HG03520 (cell line): ENCODE data around the gene CEP170B.
"Not testable (repeated sequence)": the region's sequence is repeated elsewhere in the genome, so short reads cannot be mapped to it uniquely, and the experiment has no call there.

Experiments used
- ATAC-seq: cut with Tn5 transposase; IDR thresholded peaks from one replicate; pipeline ENCODE4 v1.9.1; 2021; ENCODE audit warnings: mild to moderate bottlenecking, moderate library complexity; ENCODE audit not compliant: unreplicated experiment

Gene CEP170B

DNA sequence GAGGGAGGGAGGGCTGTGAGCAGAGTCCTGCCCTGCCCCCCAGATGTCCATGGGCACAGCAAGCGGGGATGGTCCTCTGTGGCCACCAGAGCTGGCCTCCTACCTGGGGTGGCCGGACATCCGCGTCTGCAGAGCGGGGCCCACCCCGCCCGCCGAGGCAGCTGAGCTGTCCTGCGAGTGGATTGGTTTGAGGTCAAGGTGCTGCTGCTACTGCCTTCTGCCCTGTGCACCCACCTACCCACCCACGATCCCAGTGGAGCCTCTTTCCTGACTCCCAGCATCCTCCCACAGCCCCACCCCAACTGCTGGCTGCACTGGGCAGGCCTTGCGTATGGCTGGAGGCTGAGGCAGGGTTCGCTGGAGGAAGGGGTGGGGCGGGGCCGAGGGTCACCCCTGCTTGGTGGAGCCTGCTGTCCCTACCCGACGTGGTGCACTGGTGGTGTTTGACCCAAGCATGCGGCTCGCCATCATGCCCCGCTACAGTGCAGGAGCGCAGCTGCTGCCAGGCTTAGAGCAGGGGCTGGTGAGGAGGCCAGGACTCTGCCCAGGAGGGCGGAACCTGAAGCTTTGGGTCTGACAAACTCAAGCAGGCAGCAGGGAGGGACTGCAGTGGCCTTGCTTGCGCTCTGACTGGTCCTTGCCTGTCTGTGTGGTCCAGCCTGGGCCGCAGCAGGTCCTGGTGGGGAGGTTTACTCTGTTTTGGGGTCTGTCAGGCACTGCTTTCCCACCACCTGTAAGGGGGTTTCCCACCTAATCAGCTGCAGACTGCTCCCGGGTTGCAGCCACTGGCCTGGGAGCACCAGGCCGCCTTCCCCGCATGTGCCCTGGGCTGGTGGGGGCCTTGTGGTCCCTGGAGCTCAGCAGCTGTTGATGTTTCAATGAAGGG is 23.7 kb downstream of the CEP170B start:
- ATAC-seq, result no peak

DNA sequence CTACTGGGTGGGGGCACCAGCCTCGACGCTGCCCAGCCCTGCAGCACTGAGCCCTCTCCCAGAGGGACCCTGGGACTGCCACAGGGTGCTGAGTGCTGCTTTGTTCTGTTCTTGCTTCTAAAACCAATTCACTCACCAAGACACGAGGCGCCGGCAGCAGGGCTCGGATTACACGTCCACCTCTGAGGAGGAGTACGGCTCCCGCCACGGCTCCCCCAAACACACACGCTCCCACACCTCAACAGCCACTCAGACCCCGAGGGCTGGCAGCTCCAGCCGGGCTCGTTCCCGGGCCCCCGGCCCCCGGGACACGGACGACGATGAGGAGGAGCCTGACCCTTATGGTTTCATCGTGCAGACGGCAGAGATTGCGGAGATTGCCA is 24.3 kb downstream of the CEP170B start:
- ATAC-seq, result no peak

DNA sequence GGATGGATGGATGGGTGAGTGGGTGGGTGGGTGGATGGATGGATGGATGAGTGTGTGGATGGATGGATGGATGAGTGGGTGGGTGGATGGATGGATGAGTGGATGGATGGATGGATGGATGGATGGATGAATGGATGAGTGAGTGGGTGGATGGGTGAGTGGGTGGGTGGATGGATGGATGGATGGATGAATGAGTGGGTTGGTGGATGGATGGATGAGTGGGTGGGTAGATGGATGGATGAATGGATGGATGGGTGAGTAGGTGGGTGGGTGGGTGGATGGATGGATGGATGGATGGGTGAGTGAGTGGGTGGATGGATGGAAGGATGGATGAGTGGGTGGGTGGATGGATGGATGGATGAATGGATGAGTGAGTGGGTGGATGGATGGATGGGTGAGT is 25.2 kb downstream of the CEP170B start:
- ATAC-seq, result not testable (repeated sequence)

- no peak for ATAC-seq
These were observed 26.1 kb downstream of the CEP170B start for GRCh38 chr14:104891121-104891551.

GRCh38 chr14:104891664-104892530 is 26.8 kb downstream of the CEP170B start:
- no peak for ATAC-seq

DNA sequence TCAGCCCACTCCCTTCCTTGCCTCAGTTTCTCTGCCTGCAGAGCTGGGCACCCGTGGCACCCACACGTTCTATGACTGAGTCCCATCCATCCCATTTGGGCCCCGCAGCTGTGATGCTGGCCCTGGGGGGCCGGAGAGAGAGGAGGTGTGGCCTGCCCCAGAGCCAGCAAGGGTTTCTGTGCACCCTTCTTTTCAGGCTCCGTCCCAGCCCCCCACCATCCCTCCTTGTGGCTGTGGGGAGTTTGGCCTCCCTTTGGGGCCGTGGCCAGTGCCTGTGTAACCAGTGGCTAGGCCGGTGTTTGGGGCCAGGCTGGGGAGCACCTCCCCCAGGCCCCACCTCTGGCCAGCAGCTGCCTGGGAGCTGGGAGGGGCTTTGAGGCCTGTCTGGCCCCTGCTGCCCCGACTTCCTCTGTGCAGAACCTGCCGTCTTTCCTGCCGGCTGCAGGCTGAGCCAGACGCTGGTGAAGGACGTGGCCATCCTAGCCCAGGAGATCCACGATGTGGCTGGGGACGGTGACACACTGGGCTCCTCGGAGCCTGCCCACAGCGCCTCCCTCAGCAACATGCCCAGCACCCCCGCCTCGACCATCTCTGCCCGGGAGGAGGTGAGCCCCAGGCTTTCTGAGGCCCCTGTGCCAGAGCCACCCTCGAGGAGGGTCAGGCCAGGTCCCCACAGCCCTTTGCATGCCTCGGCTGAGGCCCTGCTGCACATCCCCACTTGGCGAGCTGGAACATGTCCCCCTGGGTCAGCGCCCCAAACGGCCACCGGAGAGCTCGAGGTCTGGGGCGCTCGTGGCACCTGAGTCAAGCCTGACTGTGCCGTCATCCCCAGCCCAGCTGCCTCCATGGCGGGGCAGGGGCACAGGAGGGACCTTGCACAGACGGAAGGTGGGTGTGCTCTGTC is 27.7 kb downstream of the CEP170B start:
- no peak for ATAC-seq

DNA sequence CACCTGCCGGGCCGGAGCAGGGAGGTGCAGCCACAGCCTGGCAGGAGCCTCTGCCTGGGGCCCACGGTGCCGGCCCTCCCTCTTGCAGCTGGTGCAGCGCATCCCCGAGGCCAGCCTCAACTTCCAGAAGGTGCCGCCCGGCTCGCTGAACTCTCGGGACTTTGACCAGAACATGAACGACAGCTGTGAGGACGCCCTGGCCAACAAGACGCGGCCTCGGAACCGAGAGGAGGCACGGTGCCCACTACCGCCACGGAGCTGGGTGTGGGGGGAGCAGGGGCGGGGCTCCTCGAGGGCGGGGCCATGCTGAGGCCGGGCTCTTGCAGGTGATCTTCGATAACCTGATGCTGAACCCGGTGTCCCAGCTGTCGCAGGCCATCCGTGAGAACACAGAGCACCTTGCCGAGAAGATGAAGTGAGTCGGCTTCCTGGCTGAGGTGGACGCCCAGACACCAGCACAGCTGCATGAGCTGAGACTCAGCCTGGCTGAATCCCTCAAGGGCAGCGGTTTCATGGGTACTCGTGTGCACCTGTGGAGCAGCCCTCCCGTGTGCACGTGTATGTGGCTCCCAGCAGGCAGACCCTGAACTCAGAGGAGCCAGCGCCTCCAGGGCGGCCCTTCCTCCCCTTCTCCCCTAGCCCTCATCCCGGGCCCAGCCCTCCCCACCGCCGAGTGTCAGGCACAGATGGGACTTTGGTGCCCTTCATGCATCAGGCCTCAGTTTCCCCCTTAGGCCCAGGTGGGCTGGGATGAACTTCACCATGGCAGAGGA is 28.6 kb downstream of the CEP170B start:
- ATAC-seq, result no peak

DNA sequence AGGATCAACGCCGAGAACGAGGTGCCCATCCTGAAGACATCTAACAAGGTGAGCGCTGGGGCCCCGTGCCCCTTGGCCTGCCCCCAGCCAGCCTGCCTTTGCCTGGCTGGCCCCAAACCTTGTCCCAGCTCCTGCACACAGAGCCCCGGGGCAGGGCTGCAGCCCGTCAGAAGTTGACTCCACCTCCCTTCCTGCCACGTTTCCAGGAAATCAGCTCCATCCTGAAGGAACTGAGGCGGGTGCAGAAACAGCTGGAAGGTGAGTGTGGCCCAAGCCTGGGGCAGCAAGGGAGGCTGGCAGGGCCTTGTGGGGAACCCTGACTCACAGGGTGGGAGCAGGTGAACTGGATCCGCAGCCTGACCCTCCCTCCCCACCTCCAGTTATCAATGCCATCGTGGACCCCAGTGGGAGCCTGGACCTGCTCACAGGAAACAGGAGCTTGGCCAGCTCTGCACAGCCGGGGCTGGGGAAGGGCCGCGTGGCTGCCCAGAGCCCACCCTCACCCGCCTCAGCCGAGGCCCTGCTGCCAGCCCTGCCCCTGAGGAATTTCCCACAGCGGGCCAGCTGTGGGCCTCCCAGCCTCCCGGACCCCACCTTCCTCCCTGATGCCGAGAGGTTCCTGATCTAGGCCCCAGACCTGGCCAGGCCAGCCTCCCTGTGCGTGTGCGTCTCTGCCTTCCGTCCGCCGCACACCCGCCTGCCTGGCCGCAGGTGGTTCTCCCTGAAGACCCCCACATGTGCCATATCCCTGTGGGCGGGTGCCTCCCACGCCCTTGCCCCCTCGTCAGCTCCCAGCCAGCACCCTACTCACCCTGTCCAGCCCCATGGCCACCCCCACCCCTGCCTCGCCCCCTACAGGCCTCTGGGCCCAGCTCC is 29.5 kb downstream of the CEP170B start:
- ATAC-seq, result no peak

- ATAC-seq, result no peak
These were observed 30.2 kb downstream of the CEP170B start for GRCh38 chr14:104895207-104895785.

DNA sequence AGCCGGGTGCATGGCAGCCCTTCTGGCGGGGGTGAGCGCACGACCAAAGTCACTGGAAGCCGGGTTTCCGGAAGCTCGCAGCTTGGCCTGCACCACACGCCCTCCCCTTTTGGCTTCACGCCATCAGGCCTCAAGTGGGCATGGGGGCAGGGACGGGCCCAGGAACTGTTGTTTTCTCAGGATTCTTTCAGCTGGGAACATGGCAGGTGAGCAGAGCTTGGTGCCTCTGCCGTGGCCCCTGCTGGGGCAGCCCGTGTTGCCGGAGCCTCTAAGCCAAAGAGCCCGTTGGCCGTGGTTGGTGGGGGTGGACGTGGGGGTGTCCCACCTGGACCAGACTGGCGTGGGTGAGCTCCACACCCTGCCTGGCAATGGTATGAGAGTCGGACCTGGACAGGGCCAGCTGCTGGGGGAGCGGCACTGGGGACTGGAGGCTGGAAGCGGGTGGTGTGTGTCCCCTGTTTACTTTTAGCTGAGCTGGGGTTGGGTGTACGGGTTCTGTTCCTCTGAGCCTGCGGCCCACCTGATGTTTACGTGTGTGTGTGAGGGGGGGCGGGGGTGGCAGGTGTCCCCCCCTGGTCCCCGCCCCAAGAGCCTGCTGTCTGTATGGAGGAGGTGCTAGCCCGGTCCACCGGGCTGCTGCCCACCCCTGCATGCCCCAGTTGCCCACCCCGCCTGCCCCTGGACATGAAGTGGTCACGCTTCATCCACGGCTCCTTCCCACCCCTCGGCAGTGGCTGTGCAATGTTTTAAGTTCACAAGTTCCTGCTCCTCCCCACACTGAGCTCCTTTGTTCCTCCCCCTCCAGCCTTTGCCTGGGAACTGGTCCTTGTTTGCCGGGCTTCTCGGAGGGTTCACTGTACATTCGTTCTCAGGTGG is 31.0 kb downstream of the CEP170B start:
- ATAC-seq, result no peak

DNA sequence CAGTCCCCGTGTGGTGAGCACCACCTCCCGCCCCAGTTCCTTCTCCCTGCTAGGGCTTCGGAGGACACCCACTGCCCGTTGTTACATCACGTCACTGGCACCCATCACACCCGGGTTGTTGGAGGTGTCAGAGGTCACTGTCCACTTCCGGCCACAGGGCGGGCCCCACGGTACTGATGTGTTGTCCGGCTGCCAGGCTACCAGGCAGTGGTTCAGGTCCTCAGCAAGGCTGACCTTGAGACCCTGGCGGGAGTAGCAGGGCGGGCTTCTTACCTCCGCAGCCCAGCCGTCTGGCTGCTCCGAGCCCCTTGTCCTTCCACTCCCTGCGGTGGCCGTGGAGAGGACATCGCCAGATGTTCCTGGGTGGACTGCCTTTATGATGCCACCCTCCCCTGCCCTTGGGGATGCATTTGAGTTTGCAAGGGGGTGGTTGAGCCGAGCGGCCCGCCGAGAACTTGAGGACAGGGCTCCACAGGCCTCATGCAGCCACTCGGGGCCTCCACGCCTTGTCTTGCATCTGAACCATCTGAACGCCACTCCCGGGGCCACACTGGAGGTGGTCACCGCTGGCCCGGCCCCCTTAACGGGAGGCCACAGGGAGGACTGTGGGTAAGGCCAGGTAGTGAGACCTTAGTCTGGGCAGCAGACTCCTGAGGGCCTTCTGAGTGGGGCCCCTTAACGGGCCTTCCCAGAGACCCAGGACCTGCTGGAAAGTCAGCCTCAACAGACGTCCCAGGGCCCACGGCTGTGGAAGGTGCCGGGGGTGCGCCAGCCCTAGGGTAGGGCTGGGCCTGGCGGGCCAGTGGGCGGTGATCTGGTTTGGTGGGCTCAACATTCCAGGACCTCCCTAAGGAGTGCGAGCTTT is 32.5 kb downstream of the CEP170B start:
- no peak for ATAC-seq

DNA sequence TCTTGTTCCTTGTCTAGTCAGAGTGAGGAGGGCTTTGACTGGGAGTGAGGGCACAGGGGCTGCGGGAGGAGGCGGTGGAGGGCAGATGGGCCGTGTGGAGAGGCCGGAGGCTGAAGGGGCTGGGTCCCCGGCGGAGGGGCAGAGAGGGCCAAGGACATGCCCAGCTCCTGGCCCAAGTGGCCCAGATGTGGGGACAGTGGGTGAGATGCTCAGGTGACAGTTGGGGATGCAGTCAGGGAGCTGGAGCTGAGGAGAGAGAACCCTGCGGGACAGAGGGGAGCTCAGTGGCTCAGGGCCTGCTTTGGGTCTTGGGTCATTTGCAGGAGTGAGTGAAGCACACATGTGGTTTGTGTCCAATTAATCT is 33.1 kb downstream of the CEP170B start:
- ATAC-seq, result no peak

DNA sequence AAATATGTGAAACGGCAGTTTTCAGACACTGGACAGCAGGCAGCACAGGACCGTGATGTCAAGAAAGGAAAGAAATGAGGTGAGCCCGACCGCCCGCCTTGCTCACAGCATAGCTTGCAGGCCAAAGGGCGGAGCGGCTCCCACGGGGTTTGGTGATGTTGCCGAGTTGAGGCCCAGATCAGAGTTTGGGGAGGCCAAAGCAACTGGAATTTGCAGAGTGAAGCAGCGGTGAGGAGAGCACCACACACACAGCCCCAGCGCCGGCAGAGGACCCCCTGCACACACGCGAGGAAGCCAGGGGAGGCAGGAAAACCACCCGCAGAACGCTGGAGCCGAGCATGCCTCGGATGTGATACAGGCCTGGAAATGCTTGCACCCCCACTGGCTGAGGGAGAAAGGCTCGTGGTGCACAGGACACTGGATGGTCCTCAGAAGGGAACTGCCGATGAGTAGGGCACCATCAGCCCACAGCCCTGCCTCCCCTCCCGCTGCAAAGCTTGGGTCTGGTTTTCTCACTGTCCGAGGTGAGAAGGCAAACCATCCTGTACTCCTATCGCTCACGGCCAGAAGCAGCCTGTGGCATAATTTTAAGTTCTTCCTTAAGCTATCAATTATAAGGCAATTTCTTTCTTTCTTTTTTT is 33.9 kb downstream of the CEP170B start:
- ATAC-seq, result no peak

GRCh38 chr14:104899781-104900180 is 34.7 kb downstream of the CEP170B start:
- no peak for ATAC-seq

- no peak for ATAC-seq
These were observed 35.8 kb downstream of the CEP170B start for GRCh38 chr14:104900639-104901512.
